Measurements from ENCODE around the gene FHOD3. TPM values are rescaled to one million over a fixed set of nuclear protein-coding genes. Genes with fewer than 3 reads are reported as not detected.
A peak's percentile ranks its signal among the peaks of the same experiment; 100 is the strongest.

The FHOD3 gene
- total and polyA plus RNA-seq, 2 of the 13 experiments (the other 11 are each of a cell fraction or from before 2014, with no cell fraction given) = 0.07 TPM; not detected in 1

GRCh38 chr18:36828630-36829361 lies 531.3 kb downstream of the FHOD3 start, which contains the start of the genes KIAA1328 and TPGS2 (continued):
- peak; percentile 11; the same call in 1 of the 2 replicates for TF ChIP-seq KAT7 (CRISPR knock-in tag; IDR thresholded peaks at IDR 0.05; ENCODE audit: borderline replicate concordance)
- TF ChIP-seq ZZZ3 (CRISPR knock-in tag; IDR thresholded peaks at IDR 0.05; ENCODE audit: borderline replicate concordance) = peak; percentile 55; the same call in 1 of the 2 replicates
- TF ChIP-seq HOXD1 (CRISPR knock-in tag; IDR thresholded peaks at IDR 0.05) = no peak
- peak; percentile 54; the same call in 1 of the 2 replicates for TF ChIP-seq MXD4 (CRISPR knock-in tag; IDR thresholded peaks at IDR 0.05)
- no peak for TF ChIP-seq MAFG (CRISPR knock-in tag; IDR thresholded peaks at IDR 0.05)
- no peak; the same call in none of the 2 replicates for TF ChIP-seq IRF2 (CRISPR knock-in tag; IDR thresholded peaks at IDR 0.05)
- peak; percentile 69; the same call in 1 of the 2 replicates for TF ChIP-seq TGIF2 (CRISPR knock-in tag; IDR thresholded peaks at IDR 0.05)
- TF ChIP-seq ZFP1 (CRISPR knock-in tag; IDR thresholded peaks at IDR 0.05) = no peak; the same call in 1 of the 2 replicates
- TF ChIP-seq CERS6 (CRISPR knock-in tag; IDR thresholded peaks at IDR 0.05) = no peak
- TF ChIP-seq ZNF558 (CRISPR knock-in tag; IDR thresholded peaks at IDR 0.05; ENCODE audit: borderline replicate concordance) = peak; percentile 84; the same call in 1 of the 2 replicates
- peak; percentile 22; the same call in 1 of the 2 replicates for TF ChIP-seq DRAP1 (CRISPR knock-in tag; IDR thresholded peaks at IDR 0.05)
- TF ChIP-seq ZNF30 (CRISPR knock-in tag; IDR thresholded peaks at IDR 0.05) = no peak
- TF ChIP-seq PRMT3 (CRISPR knock-in tag; IDR thresholded peaks at IDR 0.05; ENCODE audit: borderline replicate concordance, low read depth) = 0 out of 2 replicates have a peak, but pooled peaks have one; percentile 7
- peak; percentile 3; the same call in 1 of the 2 replicates for TF ChIP-seq ATF7-NPFF (CRISPR knock-in tag; IDR thresholded peaks at IDR 0.05; ENCODE audit: low read depth)
- TF ChIP-seq, protein P1, sequence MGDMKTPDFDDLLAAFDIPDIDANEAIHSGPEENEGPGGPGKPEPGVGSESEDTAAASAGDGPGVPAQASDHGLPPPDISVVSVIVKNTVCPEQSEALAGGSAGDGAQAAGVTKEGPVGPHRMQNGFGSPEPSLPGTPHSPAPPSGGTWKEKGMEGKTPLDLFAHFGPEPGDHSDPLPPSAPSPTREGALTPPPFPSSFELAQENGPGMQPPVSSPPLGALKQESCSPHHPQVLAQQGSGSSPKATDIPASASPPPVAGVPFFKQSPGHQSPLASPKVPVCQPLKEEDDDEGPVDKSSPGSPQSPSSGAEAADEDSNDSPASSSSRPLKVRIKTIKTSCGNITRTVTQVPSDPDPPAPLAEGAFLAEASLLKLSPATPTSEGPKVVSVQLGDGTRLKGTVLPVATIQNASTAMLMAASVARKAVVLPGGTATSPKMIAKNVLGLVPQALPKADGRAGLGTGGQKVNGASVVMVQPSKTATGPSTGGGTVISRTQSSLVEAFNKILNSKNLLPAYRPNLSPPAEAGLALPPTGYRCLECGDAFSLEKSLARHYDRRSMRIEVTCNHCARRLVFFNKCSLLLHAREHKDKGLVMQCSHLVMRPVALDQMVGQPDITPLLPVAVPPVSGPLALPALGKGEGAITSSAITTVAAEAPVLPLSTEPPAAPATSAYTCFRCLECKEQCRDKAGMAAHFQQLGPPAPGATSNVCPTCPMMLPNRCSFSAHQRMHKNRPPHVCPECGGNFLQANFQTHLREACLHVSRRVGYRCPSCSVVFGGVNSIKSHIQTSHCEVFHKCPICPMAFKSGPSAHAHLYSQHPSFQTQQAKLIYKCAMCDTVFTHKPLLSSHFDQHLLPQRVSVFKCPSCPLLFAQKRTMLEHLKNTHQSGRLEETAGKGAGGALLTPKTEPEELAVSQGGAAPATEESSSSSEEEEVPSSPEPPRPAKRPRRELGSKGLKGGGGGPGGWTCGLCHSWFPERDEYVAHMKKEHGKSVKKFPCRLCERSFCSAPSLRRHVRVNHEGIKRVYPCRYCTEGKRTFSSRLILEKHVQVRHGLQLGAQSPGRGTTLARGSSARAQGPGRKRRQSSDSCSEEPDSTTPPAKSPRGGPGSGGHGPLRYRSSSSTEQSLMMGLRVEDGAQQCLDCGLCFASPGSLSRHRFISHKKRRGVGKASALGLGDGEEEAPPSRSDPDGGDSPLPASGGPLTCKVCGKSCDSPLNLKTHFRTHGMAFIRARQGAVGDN (CRISPR knock-in tag; IDR thresholded peaks at IDR 0.05) = peak; percentile 93
- TF ChIP-seq ZNF772 (CRISPR knock-in tag; IDR thresholded peaks at IDR 0.05) = 0 out of 2 replicates have a peak, but pooled peaks have one; percentile 65
- peak; percentile 7; the same call in 1 of the 2 replicates for TF ChIP-seq RAD21 (CRISPR knock-in tag; IDR thresholded peaks at IDR 0.05)
- TF ChIP-seq, protein P2, sequence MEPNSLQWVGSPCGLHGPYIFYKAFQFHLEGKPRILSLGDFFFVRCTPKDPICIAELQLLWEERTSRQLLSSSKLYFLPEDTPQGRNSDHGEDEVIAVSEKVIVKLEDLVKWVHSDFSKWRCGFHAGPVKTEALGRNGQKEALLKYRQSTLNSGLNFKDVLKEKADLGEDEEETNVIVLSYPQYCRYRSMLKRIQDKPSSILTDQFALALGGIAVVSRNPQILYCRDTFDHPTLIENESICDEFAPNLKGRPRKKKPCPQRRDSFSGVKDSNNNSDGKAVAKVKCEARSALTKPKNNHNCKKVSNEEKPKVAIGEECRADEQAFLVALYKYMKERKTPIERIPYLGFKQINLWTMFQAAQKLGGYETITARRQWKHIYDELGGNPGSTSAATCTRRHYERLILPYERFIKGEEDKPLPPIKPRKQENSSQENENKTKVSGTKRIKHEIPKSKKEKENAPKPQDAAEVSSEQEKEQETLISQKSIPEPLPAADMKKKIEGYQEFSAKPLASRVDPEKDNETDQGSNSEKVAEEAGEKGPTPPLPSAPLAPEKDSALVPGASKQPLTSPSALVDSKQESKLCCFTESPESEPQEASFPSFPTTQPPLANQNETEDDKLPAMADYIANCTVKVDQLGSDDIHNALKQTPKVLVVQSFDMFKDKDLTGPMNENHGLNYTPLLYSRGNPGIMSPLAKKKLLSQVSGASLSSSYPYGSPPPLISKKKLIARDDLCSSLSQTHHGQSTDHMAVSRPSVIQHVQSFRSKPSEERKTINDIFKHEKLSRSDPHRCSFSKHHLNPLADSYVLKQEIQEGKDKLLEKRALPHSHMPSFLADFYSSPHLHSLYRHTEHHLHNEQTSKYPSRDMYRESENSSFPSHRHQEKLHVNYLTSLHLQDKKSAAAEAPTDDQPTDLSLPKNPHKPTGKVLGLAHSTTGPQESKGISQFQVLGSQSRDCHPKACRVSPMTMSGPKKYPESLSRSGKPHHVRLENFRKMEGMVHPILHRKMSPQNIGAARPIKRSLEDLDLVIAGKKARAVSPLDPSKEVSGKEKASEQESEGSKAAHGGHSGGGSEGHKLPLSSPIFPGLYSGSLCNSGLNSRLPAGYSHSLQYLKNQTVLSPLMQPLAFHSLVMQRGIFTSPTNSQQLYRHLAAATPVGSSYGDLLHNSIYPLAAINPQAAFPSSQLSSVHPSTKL (CRISPR knock-in tag; IDR thresholded peaks at IDR 0.05) = 0 out of 2 replicates have a peak, but pooled peaks have one; percentile 21
- TF ChIP-seq ZNF749 (CRISPR knock-in tag; IDR thresholded peaks at IDR 0.05; ENCODE audit: borderline replicate concordance) = 0 out of 2 replicates have a peak, but pooled peaks have one; percentile 72
- TF ChIP-seq NR2C2 (CRISPR knock-in tag; IDR thresholded peaks at IDR 0.05; ENCODE audit: borderline replicate concordance) = peak; percentile 61

Data from HepG2 (cell line).